SK-N-SH (cell line): Measurements from ENCODE around the gene NARS2. TPM values are rescaled to one million over a fixed set of nuclear protein-coding genes. Genes with fewer than 3 reads are reported as not detected.

Source experiments
- CTCF ChIA-PET: fragments of 300-600, 350-600 bp; formaldehyde crosslinking; extraction: SDS; loops from one replicate; lab custom pipeline; 2021; lab: Yijun Ruan, JAX
- POLR2A ChIA-PET: fragments of 350-600 bp; sonication (Branson Sonifier 250); formaldehyde crosslinking; extraction: SDS; loops from one replicate; lab custom pipeline; 2020; ENCODE audit warnings: antibody characterized with exemption, inconsistent platforms; lab: Yijun Ruan, JAX
- DNase-seq: peaks from one replicate; pipeline ENCODE4 v3.0.0; 2012
- H2AFZ ChIP-seq: fragments of 200-600 bp; sonication (generic); 2 replicates; pipeline ENCODE4 v1.8.1; 2016; ENCODE audit warnings: antibody characterized with exemption, mild to moderate bottlenecking, low read depth
- H3F3A ChIP-seq: fragments of 200-600 bp; sonication (generic); replicated peaks from 2 replicates; pipeline ENCODE3; 2016; ENCODE audit warnings: antibody characterized with exemption, mild to moderate bottlenecking; ENCODE audit not compliant: insufficient read depth
- H3K27ac ChIP-seq, 2 experiments: fragments of 200-500 bp in 1 of 2; fragments of 200-600 bp in 1 of 2; sonication (Bioruptor generic) in 1 of 2; sonication (generic), shearing (Covaris generic) in 1 of 2; 2 replicates each; pipeline versions ENCODE4 v1.5.1 to v1.6.1; 2014 to 2016; ENCODE audit warnings: low read depth in 2 of 2, inconsistent platforms in 1 of 2, low read length in 1 of 2, mild to moderate bottlenecking in 1 of 2, mixed read lengths in 1 of 2
- H3K27me3 ChIP-seq: fragments of 200-600 bp; sonication (generic), shearing (Covaris generic); 2 replicates; pipeline ENCODE4 v1.6.1; 2016; ENCODE audit warnings: mixed run types; ENCODE audit not compliant: insufficient read depth
- H3K36me3 ChIP-seq, 2 experiments: fragments of 200-500 bp in 1 of 2; fragments of 200-600 bp in 1 of 2; sonication (Bioruptor generic) in 1 of 2; sonication (generic) in 1 of 2; replicated peaks in 1 of 2; 2 replicates each; pipeline versions ENCODE3 to v1.5.1; 2014 to 2016; ENCODE audit warnings: low read length in 1 of 2, mild to moderate bottlenecking in 1 of 2; ENCODE audit not compliant: insufficient read depth in 2 of 2, control insufficient read depth in 1 of 2
- H3K4me1 ChIP-seq, 2 experiments: fragments of 200-500 bp in 1 of 2; fragments of 200-600 bp in 1 of 2; sonication (Bioruptor generic) in 1 of 2; sonication (generic), shearing (Covaris generic) in 1 of 2; 2 replicates each; pipeline versions ENCODE4 v1.5.1 to v1.6.1; 2014 to 2016; ENCODE audit warnings: low read depth in 1 of 2, low read length in 1 of 2, mixed run types in 1 of 2; ENCODE audit not compliant: insufficient read depth in 2 of 2, control insufficient read depth in 1 of 2
- H3K4me2 ChIP-seq: fragments of 200-600 bp; sonication (generic), shearing (Covaris generic); 2 replicates; pipeline ENCODE4 v1.6.1; 2017; ENCODE audit warnings: mixed run types
- H3K4me3 ChIP-seq, 2 experiments: fragments of 200-500 bp in 1 of 2; fragments of 200-600 bp in 1 of 2; sonication (Bioruptor generic) in 1 of 2; sonication (generic), shearing (Covaris generic) in 1 of 2; 2 replicates each; pipeline versions ENCODE4 v1.5.1 to v1.8.1; 2014 to 2016; ENCODE audit warnings: low read depth in 2 of 2, inconsistent platforms in 1 of 2, low read length in 1 of 2, mild to moderate bottlenecking in 1 of 2, mixed read lengths in 1 of 2, moderate library complexity in 1 of 2
- H3K79me2 ChIP-seq: fragments of 200-600 bp; sonication (generic); 2 replicates; pipeline ENCODE4 v1.8.1; 2017; ENCODE audit warnings: mild to moderate bottlenecking; ENCODE audit not compliant: insufficient read depth
- H3K9ac ChIP-seq: fragments of 200-600 bp; sonication (generic); 2 replicates; pipeline ENCODE4 v1.6.1; 2017; ENCODE audit warnings: mixed run types
- H3K9me2 ChIP-seq: fragments of 200-600 bp; sonication (generic); 2 replicates; pipeline ENCODE4 v1.6.1; 2017; ENCODE audit warnings: mixed run types
- H3K9me3 ChIP-seq: fragments of 200-600 bp; sonication (generic); 2 replicates; pipeline ENCODE4 v1.6.1; 2017; ENCODE audit warnings: mixed run types, mild to moderate bottlenecking, moderate library complexity
- H4K20me1 ChIP-seq: fragments of 200-600 bp; sonication (generic); 2 replicates; pipeline ENCODE4 v1.6.1; 2017; ENCODE audit warnings: mild to moderate bottlenecking, mixed run types; ENCODE audit not compliant: insufficient read depth
- CHD2 ChIP-seq: fragments of 150-350 bp; IDR thresholded peaks from 2 replicates; pipeline ENCODE4 v1.6.1; 2018; ENCODE audit warnings: low read length; ENCODE audit not compliant: partially characterized antibody
- EZH2phosphoT487 ChIP-seq: fragments of 200-600 bp; sonication (generic); IDR thresholded peaks from 2 replicates; pipeline ENCODE4 v1.6.1; 2017; ENCODE audit warnings: low read depth, mixed run types, mild to moderate bottlenecking, antibody characterized with exemption, moderate library complexity, borderline replicate concordance
- FOSL2 ChIP-seq: IDR thresholded peaks from 2 replicates; pipeline ENCODE4 v1.4.0; 2012; ENCODE audit warnings: low read depth, mild to moderate bottlenecking, moderate library complexity, borderline replicate concordance
- FOXJ3 ChIP-seq: sonication (generic); formaldehyde crosslinking; IDR thresholded peaks from 2 replicates; pipeline ENCODE4 v1.5.1; 2020; ENCODE audit warnings: mild to moderate bottlenecking, missing genetic modification reagents
- FOXM1 ChIP-seq: IDR thresholded peaks from 2 replicates; pipeline ENCODE4 v1.4.0; 2012; ENCODE audit warnings: low read depth, mild to moderate bottlenecking
- GATA2 ChIP-seq: sonication (generic); formaldehyde crosslinking; IDR thresholded peaks from 2 replicates; pipeline ENCODE4 v1.5.0; 2020; ENCODE audit warnings: mild to moderate bottlenecking, missing genetic modification reagents
- JUND ChIP-seq: IDR thresholded peaks from 2 replicates; pipeline ENCODE4 v1.4.0; 2012
- NRF1 ChIP-seq: IDR thresholded peaks from 2 replicates; pipeline ENCODE4 v1.6.1; 2012; ENCODE audit warnings: low read depth, mild to moderate bottlenecking, low read length
- RFX5 ChIP-seq: IDR thresholded peaks from 2 replicates; pipeline ENCODE4 v1.6.1; 2012; ENCODE audit warnings: mild to moderate bottlenecking, improper control_type of control experiment, low read length
- SMC3 ChIP-seq: IDR thresholded peaks from 2 replicates; pipeline ENCODE4 v1.6.1; 2012; ENCODE audit warnings: low read depth, low read length, improper control_type of control experiment
- TAF1 ChIP-seq: IDR thresholded peaks from 2 replicates; pipeline ENCODE4 v1.6.1; 2012; ENCODE audit warnings: low read depth, mild to moderate bottlenecking, low read length, moderate library complexity, borderline replicate concordance
- WGBS: methylation state at CpG from one replicate; pipeline ENCODE4 v1.1.6; 2017; ENCODE audit warnings: low lambda C conversion rate; 5-methylcytosine and 5-hydroxymethylcytosine counted together
- polyA plus RNA-seq, 3 experiments: library from polyadenylated mRNA; depleted of rRNA; stranded (reverse); fragments of >200 nt; gene quantifications; 2 replicates each; pipeline ENCODE4 v1.2.3, GENCODE V29; 2012
- TF ChIP-seq, protein P1 (sequence below): IDR thresholded peaks from 2 replicates; pipeline ENCODE4; 2012
- TF ChIP-seq, protein P2 (sequence below): IDR thresholded peaks from 2 replicates; pipeline ENCODE4 v1.4.0; 2012; ENCODE audit warnings: low read depth, borderline replicate concordance
- TF ChIP-seq, protein P3 (sequence below): fragments of 150-350 bp; IDR thresholded peaks from 2 replicates; pipeline ENCODE4 v1.6.1; 2016; ENCODE audit warnings: mild to moderate bottlenecking, low read depth, low read length
- TF ChIP-seq, protein P4 (sequence below): IDR thresholded peaks from 2 replicates; pipeline ENCODE4 v1.4.0; 2012; ENCODE audit warnings: low read depth

The NARS2 gene
- polyA plus RNA-seq, 1 of the 3 experiments (the other 2 are of a cell fraction) = 8.9 TPM

DNA sequence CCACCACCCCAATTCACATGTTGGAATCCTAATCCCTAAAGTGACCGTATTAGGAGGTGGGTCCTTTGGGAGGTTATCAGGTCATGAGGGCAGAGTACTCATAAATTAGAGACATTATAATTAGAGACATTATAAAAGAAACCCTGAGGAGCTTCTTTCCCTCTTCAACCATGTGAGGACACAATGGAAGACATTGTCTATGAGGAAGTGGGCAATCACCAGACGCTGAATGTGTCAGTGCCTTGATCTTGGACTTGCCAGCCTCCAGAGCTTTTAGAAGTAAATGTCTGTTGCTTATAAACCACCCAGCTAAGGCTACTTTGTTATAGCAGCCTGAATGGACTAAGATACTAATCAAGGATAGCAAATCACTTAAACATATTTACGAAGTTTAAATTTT lies 171.8 kb downstream of the NARS2 start:
- ChIA-PET POLR2A (no interaction called here), CTCF (interaction anchor here (0.9 to 1.1 kb wide), 2 partner anchors 10 to 14 kb away, joined by 3 read pairs; no protein-coding TSS in a partner anchor)
- Histone ChIP-seq H3F3A (no peaks in the 10 kb centered on the region), H3K4me3 (no peak overlapping the region), H3K27ac (no peak overlapping the region), H3K9me2 (no peaks in the 10 kb centered on the region), H3K79me2 (peaks cover 41% of the 10 kb centered on the region), H3K4me2 (no peak overlapping the region), H3K9me3 (peaks cover 5% of the 10 kb centered on the region; the same call in 1 of the 2 replicates), H3K36me3 (peaks cover 0 to 5% of the 10 kb centered on the region in 2 experiments), H2AFZ (no peak overlapping the region), H3K4me1 (peaks cover 3 to 6% of the 10 kb centered on the region in 2 experiments; a peak in 1 of 4 replicates), H4K20me1 (no peaks in the 10 kb centered on the region), H3K9ac (no peak overlapping the region), H3K27me3 (no peaks in the 10 kb centered on the region)
- TF ChIP-seq FOXM1 (no peak), GATA2 (no peak), SMC3 (no peak), EZH2phosphoT487 (no peak), FOXJ3 (no peak), NRF1 (no peak), CHD2 (no peak), RFX5 (no peak), FOSL2 (no peak), JUND (no peak), TAF1 (no peak)
- TF ChIP-seq, protein P1, sequence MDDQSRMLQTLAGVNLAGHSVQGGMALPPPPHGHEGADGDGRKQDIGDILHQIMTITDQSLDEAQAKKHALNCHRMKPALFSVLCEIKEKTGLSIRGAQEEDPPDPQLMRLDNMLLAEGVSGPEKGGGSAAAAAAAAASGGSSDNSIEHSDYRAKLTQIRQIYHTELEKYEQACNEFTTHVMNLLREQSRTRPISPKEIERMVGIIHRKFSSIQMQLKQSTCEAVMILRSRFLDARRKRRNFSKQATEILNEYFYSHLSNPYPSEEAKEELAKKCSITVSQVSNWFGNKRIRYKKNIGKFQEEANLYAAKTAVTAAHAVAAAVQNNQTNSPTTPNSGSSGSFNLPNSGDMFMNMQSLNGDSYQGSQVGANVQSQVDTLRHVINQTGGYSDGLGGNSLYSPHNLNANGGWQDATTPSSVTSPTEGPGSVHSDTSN = no peak
- TF ChIP-seq, protein P2, sequence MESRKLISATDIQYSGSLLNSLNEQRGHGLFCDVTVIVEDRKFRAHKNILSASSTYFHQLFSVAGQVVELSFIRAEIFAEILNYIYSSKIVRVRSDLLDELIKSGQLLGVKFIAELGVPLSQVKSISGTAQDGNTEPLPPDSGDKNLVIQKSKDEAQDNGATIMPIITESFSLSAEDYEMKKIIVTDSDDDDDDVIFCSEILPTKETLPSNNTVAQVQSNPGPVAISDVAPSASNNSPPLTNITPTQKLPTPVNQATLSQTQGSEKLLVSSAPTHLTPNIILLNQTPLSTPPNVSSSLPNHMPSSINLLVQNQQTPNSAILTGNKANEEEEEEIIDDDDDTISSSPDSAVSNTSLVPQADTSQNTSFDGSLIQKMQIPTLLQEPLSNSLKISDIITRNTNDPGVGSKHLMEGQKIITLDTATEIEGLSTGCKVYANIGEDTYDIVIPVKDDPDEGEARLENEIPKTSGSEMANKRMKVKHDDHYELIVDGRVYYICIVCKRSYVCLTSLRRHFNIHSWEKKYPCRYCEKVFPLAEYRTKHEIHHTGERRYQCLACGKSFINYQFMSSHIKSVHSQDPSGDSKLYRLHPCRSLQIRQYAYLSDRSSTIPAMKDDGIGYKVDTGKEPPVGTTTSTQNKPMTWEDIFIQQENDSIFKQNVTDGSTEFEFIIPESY = no peak
- TF ChIP-seq, protein P3, sequence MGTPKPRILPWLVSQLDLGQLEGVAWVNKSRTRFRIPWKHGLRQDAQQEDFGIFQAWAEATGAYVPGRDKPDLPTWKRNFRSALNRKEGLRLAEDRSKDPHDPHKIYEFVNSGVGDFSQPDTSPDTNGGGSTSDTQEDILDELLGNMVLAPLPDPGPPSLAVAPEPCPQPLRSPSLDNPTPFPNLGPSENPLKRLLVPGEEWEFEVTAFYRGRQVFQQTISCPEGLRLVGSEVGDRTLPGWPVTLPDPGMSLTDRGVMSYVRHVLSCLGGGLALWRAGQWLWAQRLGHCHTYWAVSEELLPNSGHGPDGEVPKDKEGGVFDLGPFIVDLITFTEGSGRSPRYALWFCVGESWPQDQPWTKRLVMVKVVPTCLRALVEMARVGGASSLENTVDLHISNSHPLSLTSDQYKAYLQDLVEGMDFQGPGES = no peak
- TF ChIP-seq, protein P4, sequence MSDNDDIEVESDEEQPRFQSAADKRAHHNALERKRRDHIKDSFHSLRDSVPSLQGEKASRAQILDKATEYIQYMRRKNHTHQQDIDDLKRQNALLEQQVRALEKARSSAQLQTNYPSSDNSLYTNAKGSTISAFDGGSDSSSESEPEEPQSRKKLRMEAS = no peak
- WGBS = 100% methylated on average over 3 of the region's 3 CpGs
- DNase-seq = no peak
